Spleen (tissue), 11 donors: Measurements from ENCODE around the gene FMO4. TPM values are rescaled to one million over a fixed set of nuclear protein-coding genes. Genes with fewer than 3 reads are reported as not detected.
"Not testable (repeated sequence)": the region's sequence is repeated elsewhere in the genome, so short reads cannot be mapped to it uniquely, and the experiment has no call there.

ENCODE experiments used
- DNase-seq: peaks from one replicate; pipeline ENCODE4 v3.0.0-alpha.2; 2020
- H3K27ac ChIP-seq, 8 donors: fragments of 200-600 bp; sonication (generic) in 7 of 8; 1 replicate in 4 of 8; 2 replicates in 4 of 8; pipeline versions ENCODE4 v1.5.0 to v1.8.0; 2016 to 2021; ENCODE audit warnings: inconsistent platforms in 4 of 8, mild to moderate bottlenecking in 4 of 8, moderate library complexity in 1 of 8
- H3K27me3 ChIP-seq, 7 donors: fragments of 200-600 bp; sonication (generic) in 6 of 7; replicated peaks in 1 of 7; 1 replicate in 4 of 7; 2 replicates in 3 of 7; pipeline versions ENCODE4 v1.5.0 to v1.8.0; 2016 to 2021; ENCODE audit warnings: inconsistent platforms in 3 of 7, mild to moderate bottlenecking in 1 of 7
- H3K36me3 ChIP-seq, 6 donors: fragments of 200-600 bp; sonication (generic) in 5 of 6; 1 replicate in 4 of 6; 2 replicates in 2 of 6; pipeline versions ENCODE4 v1.5.0 to v1.8.0; 2016 to 2021; ENCODE audit warnings: inconsistent platforms in 2 of 6
- H3K4me1 ChIP-seq, 6 donors: fragments of 200-600 bp; sonication (generic) in 5 of 6; 1 replicate in 3 of 6; 2 replicates in 3 of 6; pipeline versions ENCODE4 v1.5.0 to v1.8.0; 2016 to 2021; ENCODE audit warnings: inconsistent platforms in 3 of 6
- H3K4me3 ChIP-seq, 8 donors: fragments of 200-600 bp; sonication (generic) in 7 of 8; 1 replicate in 4 of 8; 2 replicates in 4 of 8; pipeline versions ENCODE4 v1.5.0 to v1.8.0; 2016 to 2021; ENCODE audit warnings: inconsistent platforms in 4 of 8, mild to moderate bottlenecking in 4 of 8, moderate library complexity in 2 of 8
- H3K9me3 ChIP-seq, 8 donors: fragments of 200-600 bp; sonication (generic) in 7 of 8; 1 replicate in 4 of 8; 2 replicates in 4 of 8; pipeline versions ENCODE4 v1.5.0 to v1.8.0; 2016 to 2021; ENCODE audit warnings: inconsistent platforms in 4 of 8
- CTCF ChIP-seq, 11 experiments: fragments of 200-600 bp in 7 of 11; fragments of 450-650 bp in 4 of 11; sonication (generic) in 4 of 11; IDR thresholded peaks in 8 of 11; conservative IDR thresholded peaks in 3 of 11; 1 replicate in 7 of 11; 2 replicates in 4 of 11; pipeline versions ENCODE4 v1.4.0 to v1.8.0; 2016 to 2021; ENCODE audit warnings: antibody characterized with exemption in 11 of 11, inconsistent platforms in 4 of 11, mild to moderate bottlenecking in 1 of 11
- POLR2A ChIP-seq, 3 donors: fragments of 450-650 bp; IDR thresholded peaks; one replicate each; pipeline ENCODE4 v1.5.1; 2017; ENCODE audit warnings: antibody characterized with exemption in 3 of 3, mild to moderate bottlenecking in 1 of 3
- POLR2AphosphoS5 ChIP-seq, 3 donors: sonication (generic); formaldehyde crosslinking; IDR thresholded peaks; one replicate each; pipeline ENCODE4 v1.5.1; 2017; ENCODE audit warnings: antibody characterized with exemption in 3 of 3
- WGBS, 5 donors: extraction: QIAGEN DNeasy Blood & Tissue Kit in 3 of 5; methylation state at CpG; one replicate each; pipeline versions ENCODE4 v1.1.5 to v1.1.7; 2013 to 2018; 5-methylcytosine and 5-hydroxymethylcytosine counted together
- intact Hi-C: fragments of 100-400 bp; cut with DNase I; formaldehyde crosslinking; loops from one replicate; pipeline ENCODE4 v1.15.0; 2023; ENCODE audit warnings: low total_unique reads
- polyA plus RNA-seq, 3 donors: library from polyadenylated mRNA; stranded (reverse); fragments of 200-250 nt; gene quantifications; one replicate each; pipeline ENCODE4 v1.2.1, GENCODE V29; 2013
- total RNA-seq, 7 donors: library from RNA; depleted of rRNA in 3 of 7; stranded (reverse); fragments of >200 nt in 3 of 7; fragmentation: NEBNext Ultra II Directional in 4 of 7; extraction: Animal tissue kit (Norgen Biotek cat#: 25700) in 4 of 7; gene quantifications; one replicate each; pipeline versions ENCODE4 v1.1.0 to v1.2.1, GENCODE V29; 2016 to 2021
- donor health status: healthy with polysubstance abuse.
- donor health status: DM: no; HTN: no; CAD: no; lungs with moderate emphysema.
- donor health status: DM: no; HTN: no; CAD: no.
- donor health status: Bipolar disorder and iron deficiency.
- donor health status: healthy.
- donor health status: DM: no; HTN: no; CAD: no.
- donor health status: DM: yes; HTN: yes; CAD: no.

Gene FMO4
- total and polyA plus RNA-seq, 10 donors, result 2.0 to 10.8 (median 4.0) TPM

GRCh38 chr1:171367436-171367835 is 53.5 kb downstream of the FMO4 start:
- Histone ChIP-seq H3K27ac (no peak overlapping the region), H3K4me3 (no peak overlapping the region), H3K4me1 (peaks cover 0 to 5% (median 0%) of the 10 kb centered on the region in 6 donors), H3K27me3 (no peaks in the 10 kb centered on the region), H3K9me3 (peaks cover 0 to 16% (median 3%) of the 10 kb centered on the region in 8 donors), H3K36me3 (no peaks in the 10 kb centered on the region)
- no peak for DNase-seq
- TF ChIP-seq CTCF (IDR thresholded peaks at IDR 0.05 in 8 of 11, conservative IDR thresholded peaks at IDR 0.05 in 3 of 11) (no peak), POLR2AphosphoS5 (IDR thresholded peaks at IDR 0.05) (no peak), POLR2A (IDR thresholded peaks at IDR 0.05) (no peak)
- intact Hi-C loops, result no loop called here
- WGBS, 5 donors, result 78 to 86% (median 86%) methylated on average over 1 of the region's 1 CpG

- Histone ChIP-seq H3K9me3 (no peaks in the 10 kb centered on the region), H3K4me3 (no peak overlapping the region), H3K36me3 (no peaks in the 10 kb centered on the region), H3K27ac (no peak overlapping the region), H3K27me3 (no peaks in the 10 kb centered on the region), H3K4me1 (no peaks in the 10 kb centered on the region)
- 83 to 97% (median 88%) methylated on average over 6 of the region's 6 CpGs for WGBS, 5 donors
- DNase-seq, result no peak
- intact Hi-C loops, result no loop called here
- TF ChIP-seq POLR2A (IDR thresholded peaks at IDR 0.05) (no peak), CTCF (IDR thresholded peaks at IDR 0.05 in 8 of 11, conservative IDR thresholded peaks at IDR 0.05 in 3 of 11) (no peak), POLR2AphosphoS5 (IDR thresholded peaks at IDR 0.05) (no peak)
Measured at GRCh38 chr1:171372418-171373084, 58.6 kb downstream of the FMO4 start.

- H3K4me1 ChIP-seq, H3K36me3 ChIP-seq, DNase-seq, H3K27me3 ChIP-seq, H3K4me3 ChIP-seq, H3K27ac ChIP-seq, H3K9me3 ChIP-seq, intact Hi-C loops: not testable (repeated sequence)
- WGBS, 5 donors, result 84 to 93% (median 90%) methylated on average over 15 to 32 of the region's 32 CpGs
Measured at GRCh38 chr1:171373357-171374122, 59.6 kb downstream of the FMO4 start.

GRCh38 chr1:171379846-171380245 is 65.9 kb downstream of the FMO4 start:
- DNase-seq, result no peak
- 89 to 94% (median 91%) methylated on average over 1 of the region's 1 CpG for WGBS, 5 donors
- Histone ChIP-seq H3K36me3 (no peaks in the 10 kb centered on the region), H3K4me3 (no peak overlapping the region), H3K27ac (no peak overlapping the region), H3K27me3 (no peaks in the 10 kb centered on the region), H3K9me3 (peaks cover 0 to 24% (median 3%) of the 10 kb centered on the region in 8 donors), H3K4me1 (no peaks in the 10 kb centered on the region)
- intact Hi-C loops, result no loop called here
- TF ChIP-seq CTCF (IDR thresholded peaks at IDR 0.05 in 8 of 11, conservative IDR thresholded peaks at IDR 0.05 in 3 of 11) (no peak), POLR2A (IDR thresholded peaks at IDR 0.05) (no peak), POLR2AphosphoS5 (IDR thresholded peaks at IDR 0.05) (no peak)
